Esophagus squamous epithelium (tissue), 5 donors: ENCODE data around the gene BAHCC1. TPM values are rescaled to one million over a fixed set of nuclear protein-coding genes. Genes with fewer than 3 reads are reported as not detected.

Experiments
- DNase-seq: peaks from one replicate; lab custom pipeline; 2025; lab: John Stamatoyannopoulos, UW
- H3K27ac ChIP-seq, 4 donors: fragments of 200-600 bp; sonication (generic); one replicate each; pipeline ENCODE4 v1.5.1; 2016 to 2019; ENCODE audit warnings: mild to moderate bottlenecking in 1 of 4
- H3K27me3 ChIP-seq, 4 donors: fragments of 200-600 bp; sonication (generic); 1 replicate in 3 of 4; 2 replicates in 1 of 4; pipeline versions ENCODE4 v1.5.1 to v1.6.0; 2017 to 2021; ENCODE audit warnings: antibody characterized with exemption in 1 of 4
- H3K36me3 ChIP-seq, 3 donors: fragments of 200-600 bp; sonication (generic); one replicate each; pipeline ENCODE4 v1.5.1; 2016 to 2019
- H3K4me1 ChIP-seq, 3 donors: fragments of 200-600 bp; sonication (generic); one replicate each; pipeline ENCODE4 v1.5.1; 2017 to 2019
- H3K4me3 ChIP-seq, 4 donors: fragments of 200-600 bp; sonication (generic); 1 replicate in 3 of 4; 2 replicates in 1 of 4; pipeline ENCODE4 v1.5.1; 2016 to 2019; ENCODE audit warnings: mild to moderate bottlenecking in 2 of 4, moderate library complexity in 1 of 4
- H3K9me3 ChIP-seq, 3 donors: fragments of 200-600 bp; sonication (generic); one replicate each; pipeline ENCODE4 v1.5.1; 2016 to 2019
- POLR2A ChIP-seq, 4 donors: fragments of 450-650 bp; IDR thresholded peaks; one replicate each; pipeline ENCODE4 v1.6.1; 2017; ENCODE audit warnings: antibody characterized with exemption in 4 of 4, mild to moderate bottlenecking in 4 of 4, moderate library complexity in 3 of 4
- WGBS, 2 donors: methylation state at CpG; one replicate each; pipeline ENCODE4 v1.1.5; 2018; 5-methylcytosine and 5-hydroxymethylcytosine counted together
- intact Hi-C: fragments of 100-400 bp; cut with DNase I; formaldehyde crosslinking; loops from one replicate; pipeline ENCODE4 v1.15.0; 2022
- total RNA-seq, 4 donors: library from RNA; depleted of rRNA; stranded (reverse); fragments of >200 nt; gene quantifications; one replicate each; pipeline ENCODE4 v1.1.0, GENCODE V29; 2016
- TF ChIP-seq, protein P1 (sequence below), 6 experiments: fragments of 450-650 bp in 4 of 6; fragments of 200-600 bp in 2 of 6; sonication (generic) in 2 of 6; IDR thresholded peaks; one replicate each; pipeline ENCODE4 v1.5.1; 2016 to 2019; ENCODE audit warnings: antibody characterized with exemption in 6 of 6, mild to moderate bottlenecking in 4 of 6, moderate library complexity in 4 of 6
- donor health status: DM: yes; HTN: yes; CAD: no.

Gene BAHCC1
- total RNA-seq, 4 donors from 2014 or later, result 3.8 to 10.6 (median 5.4) TPM

DNA sequence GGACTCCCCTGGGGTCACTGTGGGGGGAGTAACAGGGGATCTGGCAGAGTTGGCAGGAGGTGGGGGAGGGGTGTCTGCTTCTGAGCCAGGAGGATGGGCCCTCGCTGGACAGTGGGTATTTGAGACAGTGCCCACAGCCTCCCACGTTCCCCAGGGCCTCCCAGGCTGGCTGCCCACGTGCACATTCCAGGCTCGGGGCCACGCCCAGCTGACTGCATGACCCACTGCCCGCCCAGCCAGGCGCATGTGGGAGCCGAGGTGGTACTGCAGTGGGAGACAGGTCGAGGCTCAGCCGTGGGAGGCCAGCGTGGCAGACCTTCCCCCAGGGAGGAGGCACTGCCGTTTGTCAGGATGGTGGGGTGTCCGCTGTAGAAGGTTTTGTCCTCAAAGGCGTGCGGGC, 38.8 kb downstream of the BAHCC1 start:
- H3K36me3 ChIP-seq, result no peaks in the 10 kb centered on the region
- intact Hi-C loops, result no loop called here
- no peak for DNase-seq
- no peaks in the 10 kb centered on the region for H3K9me3 ChIP-seq
- no peak overlapping the region for H3K27ac ChIP-seq
- peaks cover 14 to 72% (median 47%) of the 10 kb centered on the region in 3 donors for H3K4me1 ChIP-seq
- 20 to 33% methylated on average over 1 to 3 of the region's 15 CpGs for WGBS, 2 donors
- no peak overlapping the region for H3K4me3 ChIP-seq
- peaks cover 0 to 26% (median 0%) of the 10 kb centered on the region in 4 donors for H3K27me3 ChIP-seq
- no peak for TF ChIP-seq POLR2A (IDR thresholded peaks at IDR 0.05)
- TF ChIP-seq, protein P1, sequence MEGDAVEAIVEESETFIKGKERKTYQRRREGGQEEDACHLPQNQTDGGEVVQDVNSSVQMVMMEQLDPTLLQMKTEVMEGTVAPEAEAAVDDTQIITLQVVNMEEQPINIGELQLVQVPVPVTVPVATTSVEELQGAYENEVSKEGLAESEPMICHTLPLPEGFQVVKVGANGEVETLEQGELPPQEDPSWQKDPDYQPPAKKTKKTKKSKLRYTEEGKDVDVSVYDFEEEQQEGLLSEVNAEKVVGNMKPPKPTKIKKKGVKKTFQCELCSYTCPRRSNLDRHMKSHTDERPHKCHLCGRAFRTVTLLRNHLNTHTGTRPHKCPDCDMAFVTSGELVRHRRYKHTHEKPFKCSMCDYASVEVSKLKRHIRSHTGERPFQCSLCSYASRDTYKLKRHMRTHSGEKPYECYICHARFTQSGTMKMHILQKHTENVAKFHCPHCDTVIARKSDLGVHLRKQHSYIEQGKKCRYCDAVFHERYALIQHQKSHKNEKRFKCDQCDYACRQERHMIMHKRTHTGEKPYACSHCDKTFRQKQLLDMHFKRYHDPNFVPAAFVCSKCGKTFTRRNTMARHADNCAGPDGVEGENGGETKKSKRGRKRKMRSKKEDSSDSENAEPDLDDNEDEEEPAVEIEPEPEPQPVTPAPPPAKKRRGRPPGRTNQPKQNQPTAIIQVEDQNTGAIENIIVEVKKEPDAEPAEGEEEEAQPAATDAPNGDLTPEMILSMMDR (IDR thresholded peaks at IDR 0.05), result no peak

DNA sequence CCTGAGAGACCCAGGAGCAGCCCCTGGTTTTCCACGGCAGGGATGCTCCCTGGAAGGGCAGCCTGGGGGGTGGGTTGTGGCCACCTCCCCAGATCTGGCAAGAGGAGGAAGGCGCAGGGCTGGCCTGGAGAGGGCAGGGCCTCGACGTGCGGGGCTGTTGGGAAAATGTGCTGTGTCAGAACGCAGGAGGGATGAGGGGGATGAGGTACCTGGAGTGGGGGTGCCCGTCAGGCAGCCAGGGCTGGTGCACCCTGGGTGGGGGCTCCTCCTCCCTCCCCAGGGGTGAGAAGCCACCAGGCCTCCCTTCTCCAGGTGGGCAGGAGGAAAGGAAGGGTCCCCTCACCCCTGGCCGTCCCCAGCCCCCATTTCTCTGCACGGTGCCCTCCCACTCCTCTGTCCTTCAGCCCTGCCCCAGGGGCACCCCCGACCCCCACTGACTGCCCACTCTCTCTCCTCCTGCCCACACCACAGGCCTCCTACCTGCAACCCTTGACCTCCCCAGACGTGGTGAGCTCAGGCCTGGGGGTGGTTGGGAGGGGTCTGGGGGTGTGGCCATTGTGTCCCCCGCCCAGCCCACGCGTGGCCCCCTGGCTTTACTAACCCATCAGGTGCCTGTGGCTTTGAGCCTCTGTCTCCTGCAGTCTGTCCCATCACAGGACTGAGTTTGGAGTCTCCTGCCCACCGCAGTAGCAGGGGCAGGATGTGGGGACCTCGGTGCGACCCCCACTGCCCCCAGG, 39.6 kb downstream of the BAHCC1 start:
- DNase-seq, result no peak
- 50 to 70% methylated on average over 1 to 8 of the region's 17 CpGs for WGBS, 2 donors
- peak overlapping the region in 2 of 4 donors; percentile 78 to 89 for H3K27ac ChIP-seq
- peaks cover 6 to 65% (median 40%) of the 10 kb centered on the region in 3 donors for H3K4me1 ChIP-seq
- H3K36me3 ChIP-seq, result no peaks in the 10 kb centered on the region
- no peaks in the 10 kb centered on the region for H3K9me3 ChIP-seq
- peaks cover 0 to 20% (median 0%) of the 10 kb centered on the region in 4 donors for H3K27me3 ChIP-seq
- intact Hi-C loops, result no loop called here
- H3K4me3 ChIP-seq, result no peak overlapping the region
- TF ChIP-seq POLR2A (IDR thresholded peaks at IDR 0.05), result no peak
- TF ChIP-seq, protein P1 (IDR thresholded peaks at IDR 0.05), result no peak

DNA sequence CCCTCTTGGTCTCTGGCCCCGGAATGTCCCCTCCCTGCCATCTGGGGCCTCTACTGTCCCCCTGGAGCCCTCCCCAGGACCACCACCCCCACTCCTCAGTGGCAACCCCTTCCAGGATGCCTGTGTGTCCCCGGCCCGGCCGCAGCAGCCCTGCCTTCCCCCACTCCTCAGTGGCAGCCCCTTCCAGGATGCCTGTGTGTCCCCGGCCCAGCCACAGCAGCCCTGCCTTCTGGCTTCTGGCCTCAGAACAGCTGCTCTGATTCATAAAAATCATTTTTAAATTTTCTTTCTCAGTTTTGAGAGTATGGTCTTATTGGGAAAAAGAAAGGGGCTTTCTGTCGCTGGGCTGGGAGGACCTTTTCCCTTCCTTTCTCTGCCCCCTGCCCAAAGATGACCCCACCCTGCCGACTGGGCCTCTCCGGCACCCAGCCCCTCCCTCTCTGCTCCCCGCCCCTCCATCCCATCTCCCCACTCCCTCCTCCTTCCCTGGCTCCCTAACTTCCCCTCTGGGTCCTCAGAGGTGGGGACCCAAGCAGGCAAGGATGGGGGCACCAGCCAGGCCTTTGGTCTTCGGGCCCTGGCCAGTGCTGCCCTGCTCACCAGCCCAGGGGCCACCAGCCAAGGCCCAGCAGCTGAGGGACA, 40.5 kb downstream of the BAHCC1 start:
- peak overlapping the region; percentile 44 to 89 (median 67) for H3K27ac ChIP-seq
- WGBS, 2 donors, result 72 to 78% methylated on average over 4 to 6 of the region's 10 CpGs
- H3K36me3 ChIP-seq, result no peaks in the 10 kb centered on the region
- TF ChIP-seq, protein P1 (IDR thresholded peaks at IDR 0.05), result no peak
- no peak for TF ChIP-seq POLR2A (IDR thresholded peaks at IDR 0.05)
- H3K4me1 ChIP-seq, result peaks cover 0 to 55% (median 35%) of the 10 kb centered on the region in 3 donors
- intact Hi-C loops, result no loop called here
- H3K27me3 ChIP-seq, result peaks cover 0 to 11% (median 0%) of the 10 kb centered on the region in 4 donors
- DNase-seq, result no peak
- H3K9me3 ChIP-seq, result no peaks in the 10 kb centered on the region
- H3K4me3 ChIP-seq, result no peak overlapping the region

DNA sequence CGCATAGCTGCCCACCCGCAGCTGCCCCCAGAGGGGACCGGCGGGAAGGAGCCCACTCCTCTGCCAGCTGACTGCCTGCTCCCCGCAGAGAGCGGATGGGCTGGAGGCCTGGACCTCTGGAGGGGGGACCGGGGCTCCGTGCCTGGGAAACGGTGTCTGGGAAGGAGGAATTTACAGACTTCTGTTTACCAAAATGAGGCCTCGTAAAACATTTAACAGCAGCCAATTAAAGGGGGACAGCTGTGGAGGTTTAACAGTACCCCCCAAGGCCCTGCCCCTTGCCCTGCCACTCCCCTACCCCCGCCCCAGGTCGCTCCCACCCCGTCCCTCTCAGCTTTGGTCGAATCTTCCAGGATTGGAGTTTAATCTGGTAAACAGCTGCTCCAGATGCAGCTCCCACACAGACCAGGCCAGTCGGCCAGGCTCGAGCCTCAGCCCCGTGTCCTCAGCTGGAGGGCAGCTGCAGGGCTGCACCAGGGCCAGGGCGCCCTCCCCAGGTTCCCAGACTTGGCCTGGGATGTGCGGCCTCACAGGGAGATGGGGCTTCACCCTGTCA, 41.1 kb downstream of the BAHCC1 start:
- no peak for TF ChIP-seq POLR2A (IDR thresholded peaks at IDR 0.05)
- TF ChIP-seq, protein P1 (IDR thresholded peaks at IDR 0.05), result no peak
- no peak for DNase-seq
- WGBS, 2 donors, result 68% methylated on average over 13 of the region's 19 CpGs; no CpG with 5 or more reads in 1 of the 2 donors
- H3K9me3 ChIP-seq, result no peaks in the 10 kb centered on the region
- H3K4me3 ChIP-seq, result no peak overlapping the region
- H3K27ac ChIP-seq, result peak overlapping the region; percentile 44 to 89 (median 67)
- intact Hi-C loops, result no loop called here
- H3K36me3 ChIP-seq, result no peaks in the 10 kb centered on the region
- H3K4me1 ChIP-seq, result peaks cover 0 to 51% (median 35%) of the 10 kb centered on the region in 3 donors
- peaks cover 0 to 5% (median 0%) of the 10 kb centered on the region in 4 donors for H3K27me3 ChIP-seq
